T-helper 22 cell (primary cell): ENCODE measurements around the gene CGB8.

Source experiments
- DNase-seq: peaks from one replicate; pipeline ENCODE4 v3.0.0-alpha.2; 2020; ENCODE audit warnings: low read depth

The CGB8 gene

GRCh38 chr19:49006905-49007304 is 42.0 kb downstream of the CGB8 start:
- no peak for DNase-seq

GRCh38 chr19:49004964-49005614 is 43.8 kb downstream of the CGB8 start:
- no peak for DNase-seq

- no peak for DNase-seq
These were observed 44.8 kb downstream of the CGB8 start for GRCh38 chr19:49004133-49004532.

- DNase-seq: peak; percentile 34
These were observed 49.2 kb downstream of the CGB8 start for GRCh38 chr19:48999481-49000325.

- DNase-seq: no peak
These were observed 50.9 kb downstream of the CGB8 start for GRCh38 chr19:48997972-48998371.
